ENCODE data around the gene ACOT11. TPM values are rescaled to one million over a fixed set of nuclear protein-coding genes. Genes with fewer than 3 reads are reported as not detected.

Gene ACOT11
- total and polyA plus RNA-seq, 10 of the 15 experiments (the other 5 are each of a cell fraction or from before 2014, with no cell fraction given) = 0.04 to 0.85 (median 0.39) TPM; not detected in 1

DNA sequence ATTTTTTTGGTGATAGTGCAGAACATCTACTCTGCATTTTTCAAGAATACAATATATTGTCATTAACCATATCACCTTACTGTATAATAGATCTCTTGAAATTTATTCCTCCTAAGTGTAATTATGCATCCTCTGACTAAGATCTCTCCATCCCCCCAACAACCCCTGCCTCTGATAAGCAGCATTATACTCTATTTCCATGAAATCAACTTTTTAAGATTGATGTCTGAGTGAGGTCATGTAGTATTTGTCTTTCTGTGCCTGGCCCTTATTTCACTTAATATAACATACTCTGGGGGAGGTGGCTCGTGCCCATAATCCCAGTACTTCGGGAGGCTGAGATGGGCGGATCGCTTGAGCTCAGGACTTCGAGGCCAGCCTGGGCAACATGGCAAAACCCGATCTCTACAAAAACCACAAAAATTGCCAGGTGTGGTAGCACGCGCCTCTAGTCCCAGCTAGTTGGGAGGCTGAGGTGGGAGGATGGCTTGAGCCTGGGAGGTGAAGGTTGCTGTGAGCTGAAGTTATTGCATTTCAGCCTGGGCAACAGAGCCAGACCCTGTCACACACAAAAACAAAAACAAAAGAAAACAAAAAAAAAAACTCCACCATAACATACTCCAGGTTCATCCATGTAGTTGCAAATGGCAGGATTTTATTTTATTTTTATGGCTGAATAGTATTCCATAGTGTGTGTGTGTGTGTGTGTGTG, 5.7 kb downstream of the ACOT11 start (continued):
- TF ChIP-seq, protein P1, sequence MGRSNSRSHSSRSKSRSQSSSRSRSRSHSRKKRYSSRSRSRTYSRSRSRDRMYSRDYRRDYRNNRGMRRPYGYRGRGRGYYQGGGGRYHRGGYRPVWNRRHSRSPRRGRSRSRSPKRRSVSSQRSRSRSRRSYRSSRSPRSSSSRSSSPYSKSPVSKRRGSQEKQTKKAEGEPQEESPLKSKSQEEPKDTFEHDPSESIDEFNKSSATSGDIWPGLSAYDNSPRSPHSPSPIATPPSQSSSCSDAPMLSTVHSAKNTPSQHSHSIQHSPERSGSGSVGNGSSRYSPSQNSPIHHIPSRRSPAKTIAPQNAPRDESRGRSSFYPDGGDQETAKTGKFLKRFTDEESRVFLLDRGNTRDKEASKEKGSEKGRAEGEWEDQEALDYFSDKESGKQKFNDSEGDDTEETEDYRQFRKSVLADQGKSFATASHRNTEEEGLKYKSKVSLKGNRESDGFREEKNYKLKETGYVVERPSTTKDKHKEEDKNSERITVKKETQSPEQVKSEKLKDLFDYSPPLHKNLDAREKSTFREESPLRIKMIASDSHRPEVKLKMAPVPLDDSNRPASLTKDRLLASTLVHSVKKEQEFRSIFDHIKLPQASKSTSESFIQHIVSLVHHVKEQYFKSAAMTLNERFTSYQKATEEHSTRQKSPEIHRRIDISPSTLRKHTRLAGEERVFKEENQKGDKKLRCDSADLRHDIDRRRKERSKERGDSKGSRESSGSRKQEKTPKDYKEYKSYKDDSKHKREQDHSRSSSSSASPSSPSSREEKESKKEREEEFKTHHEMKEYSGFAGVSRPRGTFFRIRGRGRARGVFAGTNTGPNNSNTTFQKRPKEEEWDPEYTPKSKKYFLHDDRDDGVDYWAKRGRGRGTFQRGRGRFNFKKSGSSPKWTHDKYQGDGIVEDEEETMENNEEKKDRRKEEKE (IDR thresholded peaks at IDR 0.05) = no peak

DNA sequence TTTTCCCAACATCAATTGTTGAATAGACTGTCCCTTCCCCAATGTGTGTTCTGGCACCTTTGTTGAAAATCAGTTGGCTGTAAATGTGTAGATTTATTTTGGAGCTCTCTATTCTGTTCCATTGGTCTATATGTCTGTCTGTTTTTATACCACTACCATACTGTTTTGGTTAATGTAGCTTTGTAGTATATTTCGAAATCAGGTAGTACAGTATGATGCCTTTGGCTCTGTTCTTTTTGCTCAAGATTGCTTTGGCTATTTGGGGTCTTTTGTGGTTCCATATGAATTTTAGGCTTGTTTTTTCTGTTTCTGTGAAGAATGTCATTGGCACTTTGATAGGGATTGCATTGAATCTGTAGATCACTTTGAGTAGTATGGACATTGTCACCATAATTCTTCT, 8.1 kb downstream of the ACOT11 start:
- ChIA-PET RAD21 (ENCODE audit: unreplicated experiment) (no interaction called here), SMC1A (ENCODE audit: uncharacterized antibody, unreplicated experiment) (no interaction called here), POLR2A (no interaction called here), CTCF (no interaction called here)
- WGBS (ENCODE audit: insufficient coverage, insufficient replicate concordance, low lambda C conversion rate, missing lambda C conversion rate) = 32% methylated on average over 1 of the region's 1 CpG
- TF ChIP-seq CBX3 (IDR thresholded peaks at IDR 0.05; ENCODE audit: borderline replicate concordance, low read depth) = no peak
- TF ChIP-seq, protein P2, sequence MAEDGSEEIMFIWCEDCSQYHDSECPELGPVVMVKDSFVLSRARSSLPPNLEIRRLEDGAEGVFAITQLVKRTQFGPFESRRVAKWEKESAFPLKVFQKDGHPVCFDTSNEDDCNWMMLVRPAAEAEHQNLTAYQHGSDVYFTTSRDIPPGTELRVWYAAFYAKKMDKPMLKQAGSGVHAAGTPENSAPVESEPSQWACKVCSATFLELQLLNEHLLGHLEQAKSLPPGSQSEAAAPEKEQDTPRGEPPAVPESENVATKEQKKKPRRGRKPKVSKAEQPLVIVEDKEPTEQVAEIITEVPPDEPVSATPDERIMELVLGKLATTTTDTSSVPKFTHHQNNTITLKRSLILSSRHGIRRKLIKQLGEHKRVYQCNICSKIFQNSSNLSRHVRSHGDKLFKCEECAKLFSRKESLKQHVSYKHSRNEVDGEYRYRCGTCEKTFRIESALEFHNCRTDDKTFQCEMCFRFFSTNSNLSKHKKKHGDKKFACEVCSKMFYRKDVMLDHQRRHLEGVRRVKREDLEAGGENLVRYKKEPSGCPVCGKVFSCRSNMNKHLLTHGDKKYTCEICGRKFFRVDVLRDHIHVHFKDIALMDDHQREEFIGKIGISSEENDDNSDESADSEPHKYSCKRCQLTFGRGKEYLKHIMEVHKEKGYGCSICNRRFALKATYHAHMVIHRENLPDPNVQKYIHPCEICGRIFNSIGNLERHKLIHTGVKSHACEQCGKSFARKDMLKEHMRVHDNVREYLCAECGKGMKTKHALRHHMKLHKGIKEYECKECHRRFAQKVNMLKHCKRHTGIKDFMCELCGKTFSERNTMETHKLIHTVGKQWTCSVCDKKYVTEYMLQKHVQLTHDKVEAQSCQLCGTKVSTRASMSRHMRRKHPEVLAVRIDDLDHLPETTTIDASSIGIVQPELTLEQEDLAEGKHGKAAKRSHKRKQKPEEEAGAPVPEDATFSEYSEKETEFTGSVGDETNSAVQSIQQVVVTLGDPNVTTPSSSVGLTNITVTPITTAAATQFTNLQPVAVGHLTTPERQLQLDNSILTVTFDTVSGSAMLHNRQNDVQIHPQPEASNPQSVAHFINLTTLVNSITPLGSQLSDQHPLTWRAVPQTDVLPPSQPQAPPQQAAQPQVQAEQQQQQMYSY (CRISPR knock-in tag; IDR thresholded peaks at IDR 0.05) = no peak
- no peak for TF ChIP-seq TCF3 (IDR thresholded peaks at IDR 0.05; ENCODE audit: borderline replicate concordance, insufficient read depth, low read depth, low read length)
- no peak for TF ChIP-seq SUZ12 (IDR thresholded peaks at IDR 0.05; ENCODE audit: unreplicated experiment)
- no peak for TF ChIP-seq NFYA (IDR thresholded peaks at IDR 0.05; ENCODE audit: borderline replicate concordance, low read depth, low read length)
- TF ChIP-seq, protein P3, sequence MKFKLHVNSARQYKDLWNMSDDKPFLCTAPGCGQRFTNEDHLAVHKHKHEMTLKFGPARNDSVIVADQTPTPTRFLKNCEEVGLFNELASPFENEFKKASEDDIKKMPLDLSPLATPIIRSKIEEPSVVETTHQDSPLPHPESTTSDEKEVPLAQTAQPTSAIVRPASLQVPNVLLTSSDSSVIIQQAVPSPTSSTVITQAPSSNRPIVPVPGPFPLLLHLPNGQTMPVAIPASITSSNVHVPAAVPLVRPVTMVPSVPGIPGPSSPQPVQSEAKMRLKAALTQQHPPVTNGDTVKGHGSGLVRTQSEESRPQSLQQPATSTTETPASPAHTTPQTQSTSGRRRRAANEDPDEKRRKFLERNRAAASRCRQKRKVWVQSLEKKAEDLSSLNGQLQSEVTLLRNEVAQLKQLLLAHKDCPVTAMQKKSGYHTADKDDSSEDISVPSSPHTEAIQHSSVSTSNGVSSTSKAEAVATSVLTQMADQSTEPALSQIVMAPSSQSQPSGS (IDR thresholded peaks at IDR 0.05; ENCODE audit: low read length) = no peak
- TF ChIP-seq FOS (IDR thresholded peaks at IDR 0.05; ENCODE audit: borderline replicate concordance, extremely low read depth, insufficient read length) = no peak
- no TSS peak for BruUV-seq (replicated peaks)
- H3K9me3 ChIP-seq (replicated peaks; ENCODE audit: control insufficient read depth, insufficient read depth, low read length) = 0 out of 3 replicates have a peak, but pooled peaks cover 2% of the 10 kb centered on the region
- ATAC-seq = no peak
- H3K4me3 ChIP-seq = no peak overlapping the region
- FAIRE-seq = no peak
- H3K4me2 ChIP-seq (ENCODE audit: control insufficient read depth, insufficient read depth) = no peak overlapping the region
- H3K79me2 ChIP-seq (ENCODE audit: control insufficient read depth, insufficient read depth, low read length) = no peaks in the 10 kb centered on the region
- intact Hi-C loops (cut with micrococcal nuclease; ENCODE audit: unreplicated experiment) = no loop called here
- H3K9ac ChIP-seq (ENCODE audit: control insufficient read depth, insufficient read depth, low read length) = no peak overlapping the region
- H3K27ac ChIP-seq (ENCODE audit: control insufficient read depth, insufficient read depth) = no peak overlapping the region
- H3K27me3 ChIP-seq (replicated peaks in 1 of 2; ENCODE audit: control insufficient read depth in 2 of 2, insufficient read depth in 2 of 2, low read length in 1 of 2) = no peaks in the 10 kb centered on the region; a peak in 1 of 4 replicates
- H4K20me1 ChIP-seq (ENCODE audit: control insufficient read depth, insufficient read depth) = no peaks in the 10 kb centered on the region
- DNase-seq (ENCODE audit: low read depth, low spot score) = no peak
- H3K4me1 ChIP-seq (ENCODE audit: control insufficient read depth, insufficient read depth, low read length) = no peaks in the 10 kb centered on the region
- H2AFZ ChIP-seq (ENCODE audit: control insufficient read depth, low read depth, low read length) = no peak overlapping the region
- H3K36me3 ChIP-seq (ENCODE audit: control insufficient read depth in 2 of 2, insufficient read depth in 2 of 2, low read length in 1 of 2) = no peaks in the 10 kb centered on the region
- in situ Hi-C loops (cut with MboI) = no loop called here
